GM18870 (cell line): ENCODE results near the gene EPS15.

Source experiments
- ATAC-seq: cut with Tn5 transposase; IDR thresholded peaks from one replicate; pipeline ENCODE4 v1.9.1; 2021; ENCODE audit warnings: moderate library complexity; ENCODE audit not compliant: unreplicated experiment

The EPS15 gene

DNA sequence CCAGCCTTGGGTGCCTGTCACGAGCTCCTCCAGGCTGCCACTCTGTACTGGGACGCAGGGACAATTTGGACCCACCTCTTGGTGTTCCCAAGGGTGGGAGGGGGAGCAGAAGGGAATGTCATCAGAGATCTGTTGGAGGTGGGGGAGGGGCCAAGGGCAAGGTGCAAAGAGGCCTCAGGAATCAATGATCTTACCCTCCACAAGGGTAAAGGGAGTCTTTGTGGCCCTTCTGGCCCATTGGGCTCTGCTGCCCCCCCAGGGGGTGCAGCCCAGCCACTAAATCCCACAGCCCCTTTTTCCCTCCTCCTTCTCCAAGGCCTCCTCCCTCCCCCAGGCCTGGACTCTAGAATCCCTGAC lies 197.2 kb downstream of the EPS15 start:
- no peak for ATAC-seq

DNA sequence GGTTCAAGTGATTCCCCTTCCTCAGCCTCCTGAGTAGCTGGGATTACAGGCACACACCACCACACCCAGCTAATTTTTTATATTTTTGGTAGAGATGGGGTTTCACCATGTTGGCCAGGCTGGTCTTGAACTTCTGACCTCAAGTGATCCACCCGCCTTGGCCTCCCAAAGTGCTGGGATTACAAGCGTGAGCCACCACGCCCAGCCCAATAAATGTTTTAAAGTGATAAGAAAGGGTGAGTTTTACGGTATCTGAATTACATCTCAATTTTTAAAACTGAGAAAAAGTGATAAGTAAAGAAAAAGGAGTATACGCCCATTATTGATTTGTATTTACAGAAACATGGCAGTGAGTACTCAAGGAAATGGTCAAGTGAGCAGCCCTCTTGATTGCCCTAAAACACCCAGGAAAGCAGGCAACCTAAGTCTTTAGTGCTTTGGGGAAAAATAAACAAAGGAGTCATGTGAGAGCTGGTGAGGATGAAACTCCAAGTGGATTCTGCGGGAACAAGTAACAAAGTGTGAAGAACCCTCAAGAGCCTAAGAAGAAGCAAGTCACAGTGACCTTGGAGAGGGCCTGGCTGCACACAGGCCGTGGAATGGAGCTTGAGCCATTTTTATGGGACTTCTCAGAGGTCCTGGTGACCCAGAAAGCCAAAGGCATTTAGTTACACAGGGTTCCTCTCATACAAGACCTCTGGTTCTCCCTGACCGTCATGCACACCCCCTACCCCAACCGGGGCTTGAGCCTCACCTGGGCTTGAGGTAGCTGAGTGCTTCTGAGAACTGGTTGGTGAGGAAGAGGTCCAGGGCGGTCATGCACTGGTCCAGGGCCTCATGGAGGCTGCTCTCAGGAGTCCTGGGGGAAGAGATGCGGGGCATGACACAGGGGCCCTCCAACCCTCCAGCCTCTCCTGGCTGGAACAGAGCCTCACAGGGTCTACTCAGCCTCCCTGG lies 197.8 kb downstream of the EPS15 start:
- ATAC-seq, result no peak

DNA sequence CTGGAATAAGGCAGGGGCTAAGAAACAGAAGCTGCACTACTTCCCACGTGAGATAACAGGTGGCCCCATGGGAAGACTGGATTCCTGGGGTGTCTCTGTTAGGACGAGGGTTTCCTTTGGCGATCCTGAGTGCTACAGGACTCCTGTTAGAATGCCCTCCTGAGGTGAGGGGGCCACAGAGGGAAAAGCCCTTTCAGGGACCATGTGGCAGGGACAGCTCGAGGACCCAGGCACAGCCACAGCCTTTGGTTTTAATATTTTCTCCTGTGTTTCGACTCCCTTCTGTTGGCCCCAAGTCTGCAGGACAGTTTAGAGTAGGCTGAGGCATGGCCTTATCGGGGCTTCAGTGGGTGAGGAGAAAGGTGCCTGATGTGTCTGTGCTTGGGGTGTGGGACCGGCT lies 201.3 kb downstream of the EPS15 start:
- ATAC-seq, result no peak

DNA sequence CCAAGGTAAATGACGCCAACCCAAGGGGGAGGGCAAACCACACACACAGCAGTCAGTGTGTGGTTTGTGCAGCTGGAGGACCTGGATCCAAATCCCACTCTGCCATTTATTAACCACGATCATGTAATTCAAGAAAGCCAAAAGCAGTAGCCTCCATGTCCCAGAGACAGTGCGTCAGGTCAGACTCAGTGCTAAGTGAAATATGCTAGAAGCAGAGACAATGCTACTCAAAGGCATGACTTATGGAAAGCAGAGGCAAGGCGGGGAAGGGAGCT lies 202.3 kb downstream of the EPS15 start:
- no peak for ATAC-seq

DNA sequence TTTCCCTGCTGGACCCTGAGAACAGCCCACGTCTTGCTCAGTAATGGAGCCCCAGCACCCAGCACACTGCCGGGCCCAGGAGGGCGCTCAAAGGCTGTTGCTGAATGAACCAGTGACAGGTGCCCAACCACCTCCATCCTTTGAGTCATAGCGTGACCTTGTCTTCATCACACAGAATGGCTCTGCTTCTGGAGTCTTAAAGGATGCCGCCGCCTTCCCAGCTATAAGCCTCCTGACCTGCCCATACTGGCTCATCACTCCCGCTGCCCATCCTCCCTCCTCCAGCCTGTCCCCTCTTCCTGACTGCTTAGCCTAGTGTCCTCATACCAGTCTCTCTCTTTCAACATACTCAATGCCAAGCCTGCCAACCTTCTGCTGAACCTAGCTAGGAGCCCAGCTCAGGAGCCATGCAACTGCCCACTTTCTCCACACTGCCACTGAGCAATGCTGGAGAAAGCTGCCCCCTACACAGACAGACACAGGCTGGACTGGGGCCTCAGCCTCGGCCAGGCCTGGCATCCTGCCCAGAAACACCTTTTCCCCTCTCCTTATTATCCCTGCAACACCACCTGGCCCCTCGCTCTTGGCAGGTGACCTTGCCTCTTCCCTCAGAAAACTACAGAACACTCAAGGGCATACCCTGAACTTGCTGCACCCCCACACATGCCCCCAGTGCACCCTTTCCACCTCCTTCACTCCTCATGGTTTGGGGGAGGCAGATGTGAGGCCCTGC lies 202.8 kb downstream of the EPS15 start:
- ATAC-seq, result no peak

DNA sequence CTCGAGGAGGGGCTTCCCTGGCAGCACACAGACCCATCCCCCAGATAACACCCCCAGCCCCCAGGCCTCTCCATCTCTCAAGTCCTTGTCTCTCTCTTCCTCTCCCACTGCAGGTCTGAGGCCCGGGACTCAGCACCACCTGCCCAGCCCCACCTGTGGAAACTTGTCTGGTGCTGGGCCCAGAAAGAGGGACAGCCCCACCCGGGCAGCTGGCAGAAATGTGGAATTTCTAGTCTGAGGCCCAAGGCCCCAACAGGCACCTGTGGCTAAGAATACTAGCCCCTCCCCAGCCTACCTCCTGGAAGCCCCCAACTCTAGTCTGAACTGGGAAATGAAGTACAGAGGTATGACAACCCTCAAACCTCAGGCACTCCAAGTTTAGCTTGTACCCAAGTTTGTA lies 204.1 kb downstream of the EPS15 start:
- ATAC-seq, result no peak

DNA sequence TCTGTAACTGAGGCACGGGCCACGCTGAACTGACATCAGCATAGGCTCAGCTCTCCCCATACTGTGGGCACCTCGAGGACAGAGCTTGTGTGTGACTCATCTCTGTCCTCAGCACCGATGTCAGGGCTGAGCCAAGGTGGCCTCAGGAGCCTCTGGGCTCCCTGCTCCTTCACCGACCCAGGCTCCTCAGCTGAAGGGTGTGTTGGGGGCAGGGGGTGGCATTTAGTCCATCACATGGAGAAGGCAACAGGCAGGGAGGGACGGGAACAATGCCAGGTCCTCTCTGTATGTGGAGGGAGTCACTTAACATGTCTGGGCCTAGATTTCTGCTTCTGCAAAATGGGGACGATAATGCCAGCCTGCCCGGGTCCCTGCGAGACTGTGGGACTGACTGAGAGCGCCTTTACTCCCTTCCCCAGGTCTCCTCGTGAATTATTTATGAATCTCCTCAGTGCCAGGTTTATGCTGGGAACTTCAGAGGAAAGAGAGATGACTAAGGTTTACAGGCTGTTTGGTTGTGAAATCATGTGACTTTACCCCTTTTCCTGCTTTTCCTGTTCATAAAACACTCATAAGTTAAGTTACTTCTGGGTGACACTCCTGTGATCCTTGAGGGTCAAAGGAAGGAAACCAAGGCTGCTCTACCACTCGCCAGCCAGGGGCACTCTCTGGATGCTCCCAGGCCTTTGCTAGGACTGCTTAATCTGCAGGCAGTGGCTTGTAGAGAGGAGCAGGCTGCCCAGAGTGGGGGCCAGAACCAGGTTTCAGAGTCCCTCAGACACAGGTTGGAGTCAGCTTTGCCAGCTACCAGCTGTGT lies 204.9 kb downstream of the EPS15 start:
- ATAC-seq, result no peak

DNA sequence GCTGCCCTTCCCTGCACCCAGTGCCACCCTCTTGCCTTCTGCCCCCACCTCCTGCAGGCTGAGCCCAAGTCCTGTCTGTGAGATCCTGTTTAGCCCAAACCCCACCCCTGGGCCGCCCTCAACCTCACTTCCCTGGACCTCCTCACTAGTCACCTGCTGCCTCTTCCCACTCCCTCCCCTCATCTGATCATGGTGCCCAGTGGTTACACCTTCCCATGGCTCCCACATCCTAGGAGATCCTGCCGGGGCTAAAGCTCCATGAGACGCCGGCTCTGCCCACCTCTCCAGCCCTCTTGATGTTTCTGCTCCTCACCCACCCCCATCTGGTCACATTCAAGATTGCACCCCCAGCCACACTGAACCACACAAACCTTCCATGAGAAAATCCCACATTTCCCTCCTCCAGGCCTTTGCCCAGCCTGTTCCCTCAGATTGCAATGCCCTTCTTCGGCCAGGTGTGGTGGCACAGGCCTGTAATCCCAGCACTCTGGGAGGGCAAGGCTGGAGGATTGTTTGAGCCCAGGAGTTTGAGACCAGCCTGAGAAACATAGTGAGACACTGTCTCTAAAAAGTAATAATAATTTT lies 205.7 kb downstream of the EPS15 start:
- ATAC-seq, result no peak

DNA sequence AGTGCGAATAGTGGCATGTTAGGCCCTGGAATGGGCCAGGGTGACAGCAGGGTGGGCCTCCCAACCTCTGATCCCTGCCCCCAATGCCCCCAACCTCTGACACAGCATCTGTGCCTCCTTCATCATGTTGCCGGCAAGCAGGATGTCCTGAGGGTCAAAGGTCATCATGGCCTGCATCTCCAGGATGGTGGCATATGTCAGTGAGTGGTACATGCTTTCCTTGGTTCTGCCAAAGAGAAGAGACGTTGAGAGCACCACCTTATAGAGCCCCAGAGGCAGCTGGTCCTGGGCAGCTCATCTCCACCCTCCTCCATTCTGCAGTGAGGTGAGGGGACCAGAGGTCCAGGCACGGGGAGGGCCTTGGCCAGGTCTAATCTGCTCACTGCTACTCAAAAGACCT lies 206.3 kb downstream of the EPS15 start:
- no peak for ATAC-seq

DNA sequence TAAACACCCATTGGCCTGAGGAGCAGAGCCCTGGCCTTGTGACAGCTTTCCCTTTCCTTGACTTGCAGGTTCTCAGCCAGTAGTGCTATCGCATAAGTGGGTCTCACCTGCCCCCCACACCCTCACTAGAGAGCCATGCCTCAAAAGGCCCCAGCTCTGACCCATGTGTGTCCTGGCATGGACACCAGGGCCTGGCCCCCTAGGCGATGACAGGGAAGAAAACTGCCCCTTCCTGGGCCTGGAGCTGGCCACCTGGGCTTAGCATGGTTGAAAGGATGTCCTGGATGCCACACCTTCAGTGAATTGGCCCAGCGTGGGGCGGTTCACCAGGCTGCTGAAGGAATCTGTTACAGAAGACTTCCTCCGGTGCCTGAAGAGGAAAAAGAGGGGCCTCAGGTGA lies 207.2 kb downstream of the EPS15 start:
- no peak for ATAC-seq

DNA sequence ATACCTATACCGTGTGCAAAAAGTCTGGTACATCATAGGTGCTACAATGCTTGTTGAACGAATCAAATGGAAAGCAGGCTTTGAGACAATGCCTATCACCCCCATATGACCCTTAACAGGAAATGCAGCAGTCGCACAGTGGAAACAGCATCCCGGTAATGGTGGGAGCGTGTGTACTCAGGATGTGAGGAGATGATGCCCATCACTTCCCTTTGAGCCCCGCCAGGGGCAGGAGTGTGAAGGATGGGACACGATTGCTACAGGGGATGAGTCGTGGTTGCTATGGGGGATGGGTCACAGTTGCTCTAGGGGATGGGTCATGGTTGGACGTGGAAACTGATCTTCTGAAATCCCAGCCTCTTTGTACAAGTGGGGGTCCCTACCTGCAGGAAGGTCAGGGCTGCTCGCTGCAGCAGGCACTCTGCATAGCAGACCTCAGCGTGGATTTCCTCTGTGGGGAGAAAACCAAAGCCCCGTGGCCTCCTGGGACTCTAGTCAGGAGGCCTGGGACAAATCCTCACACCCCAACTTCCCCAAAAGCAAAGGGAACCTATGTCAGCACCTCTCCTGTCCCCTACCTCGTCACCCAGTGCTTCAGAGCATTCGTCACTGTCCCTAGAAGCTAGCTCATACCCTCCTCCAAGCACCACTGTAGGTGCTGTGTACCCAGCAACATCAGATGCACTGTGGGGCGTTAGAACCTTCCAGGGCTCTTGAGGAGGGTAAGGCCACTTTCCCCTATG lies 208.0 kb downstream of the EPS15 start:
- ATAC-seq, result no peak

DNA sequence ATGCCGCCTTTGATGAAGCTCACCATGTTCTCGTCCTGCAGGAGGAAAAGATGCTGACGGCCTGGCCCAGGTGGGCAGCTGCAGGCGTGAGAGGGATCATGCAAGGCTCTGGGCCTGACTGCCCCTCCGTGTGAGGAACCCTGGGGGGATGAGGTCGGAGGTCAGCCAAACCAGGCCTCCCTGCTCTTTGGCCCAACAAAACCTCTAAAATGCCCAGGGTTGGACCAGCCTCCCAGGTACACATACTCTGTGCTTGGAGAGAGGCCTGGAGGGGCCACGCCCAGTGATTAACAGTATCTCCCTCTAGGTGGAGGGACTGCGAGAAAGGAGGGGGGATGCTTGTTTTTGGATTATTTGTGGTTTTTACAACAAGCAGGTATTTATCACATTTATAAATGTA lies 209.8 kb downstream of the EPS15 start:
- ATAC-seq, result no peak

DNA sequence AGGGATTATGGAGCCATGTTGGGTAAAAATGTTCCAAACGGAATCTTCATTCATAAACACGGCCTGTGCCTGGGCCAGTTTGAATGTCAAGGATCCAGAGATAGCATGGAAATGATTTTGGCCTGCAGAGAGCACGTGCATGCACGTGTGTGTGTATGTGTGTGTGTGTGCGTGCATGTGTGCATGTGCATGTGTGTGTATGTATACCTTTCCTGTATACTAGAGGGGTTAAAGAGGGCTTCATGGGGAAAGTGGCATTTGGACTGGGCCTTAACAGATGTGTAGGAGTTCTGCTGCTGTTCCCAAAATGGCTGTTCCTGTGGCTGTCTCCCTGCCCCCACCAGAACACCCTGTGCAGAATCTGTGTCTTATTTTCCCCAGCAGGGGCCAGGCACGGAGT lies 210.4 kb downstream of the EPS15 start:
- ATAC-seq, result no peak

DNA sequence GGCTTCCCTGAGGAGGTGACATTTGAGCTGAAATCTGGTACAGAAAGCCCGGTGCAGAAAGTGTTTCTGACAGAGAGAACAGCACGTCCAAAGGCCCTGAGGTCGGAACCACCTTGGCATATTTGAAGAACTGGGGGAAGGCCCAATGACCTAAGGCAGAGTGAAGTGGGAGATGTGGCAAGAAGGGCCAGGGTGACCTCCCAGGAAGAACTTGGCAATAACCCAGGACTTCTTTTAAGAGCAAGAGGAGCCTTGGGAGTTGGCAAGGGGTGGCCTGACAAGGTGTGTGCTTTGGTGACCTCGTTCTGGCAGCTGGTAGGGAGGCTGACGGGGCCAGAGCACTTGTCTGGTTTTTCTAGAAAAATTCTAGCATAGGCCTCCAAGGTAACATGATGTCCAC lies 212.1 kb downstream of the EPS15 start:
- no peak for ATAC-seq

DNA sequence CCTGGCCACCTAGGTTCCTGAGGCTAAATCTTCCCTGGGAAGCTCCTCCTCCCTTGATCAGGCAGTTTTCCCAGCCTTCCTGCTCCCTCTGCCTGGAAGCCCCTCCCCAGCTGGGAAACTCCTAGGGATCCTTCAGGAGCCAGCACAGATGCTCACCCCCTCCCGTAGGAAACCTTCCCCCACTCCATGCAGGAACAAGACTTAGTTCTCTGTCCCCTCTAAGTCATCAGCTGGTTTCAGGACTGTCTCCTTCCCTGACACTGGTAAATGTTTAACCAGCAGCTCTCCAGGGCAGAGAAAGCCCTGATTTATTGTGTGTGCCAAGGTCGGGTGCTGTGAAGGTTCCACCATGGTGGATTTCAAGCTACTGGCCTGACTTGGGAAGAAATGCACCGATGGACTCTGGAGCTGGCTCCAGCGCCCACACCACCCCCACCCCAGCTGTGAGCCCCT lies 213.7 kb downstream of the EPS15 start:
- no peak for ATAC-seq

DNA sequence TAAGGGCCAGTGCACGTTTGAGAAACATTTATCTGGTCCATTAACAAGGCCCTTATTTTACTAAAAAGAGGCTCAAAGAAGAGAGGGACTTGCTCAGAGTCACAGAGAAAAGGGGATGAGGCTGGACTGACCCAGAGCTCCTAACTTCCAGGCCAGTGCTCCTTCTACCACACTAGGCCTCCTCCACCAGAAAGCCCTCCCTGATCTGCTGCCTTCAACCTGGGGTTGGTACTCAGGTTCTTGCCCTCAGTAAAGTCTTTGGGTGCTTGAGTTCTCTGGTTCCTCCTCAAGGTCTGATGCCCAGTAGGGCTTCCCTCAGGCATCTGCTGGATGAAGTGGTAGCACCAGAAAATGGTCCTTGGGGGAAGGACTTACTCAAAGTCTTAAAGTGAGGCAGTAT lies 214.7 kb downstream of the EPS15 start:
- no peak for ATAC-seq
